Neural cell (in vitro differentiated cells): Measurements from ENCODE around the gene COL28A1. TPM values are rescaled to one million over a fixed set of nuclear protein-coding genes. Genes with fewer than 3 reads are reported as not detected.

ENCODE experiments used
- H2AFZ ChIP-seq: fragments of 200-600, 300-800 bp; sonication (generic), shearing (Covaris generic); 2 replicates; pipeline ENCODE4 v1.6.0; 2014; ENCODE audit warnings: low read depth, mild to moderate bottlenecking, antibody characterized with exemption, low read length, moderate library complexity
- H3F3A ChIP-seq: fragments of 200-600 bp; shearing (Covaris generic); 2 replicates; pipeline ENCODE4 v1.6.1; 2016; ENCODE audit warnings: mild to moderate bottlenecking, moderate library complexity, mixed read lengths, antibody characterized with exemption, low read length; ENCODE audit not compliant: insufficient read depth, poor library complexity, severe bottlenecking
- H3K27ac ChIP-seq: fragments of 200-600, 300-800 bp; sonication (generic), shearing (Covaris generic); 2 replicates; pipeline ENCODE4 v1.5.1; 2014; ENCODE audit warnings: mild to moderate bottlenecking, low read length, moderate library complexity
- H3K27me3 ChIP-seq: fragments of 300-800, 200-600 bp; sonication (generic), shearing (Covaris generic); 2 replicates; pipeline ENCODE4 v1.6.0; 2014; ENCODE audit warnings: mild to moderate bottlenecking, low read depth, low read length, moderate library complexity; ENCODE audit not compliant: insufficient read depth
- H3K36me3 ChIP-seq: fragments of 300-800, 200-600 bp; sonication (generic), shearing (Covaris generic); 2 replicates; pipeline ENCODE4 v1.5.1; 2014; ENCODE audit warnings: mild to moderate bottlenecking, antibody characterized with exemption, low read length, moderate library complexity; ENCODE audit not compliant: insufficient read depth
- H3K4me2 ChIP-seq: fragments of 300-800, 200-600 bp; sonication (generic), shearing (Covaris generic); 2 replicates; pipeline ENCODE4 v1.6.0; 2014; ENCODE audit warnings: mild to moderate bottlenecking, low read length
- H3K4me3 ChIP-seq: fragments of 300-800, 200-600 bp; sonication (generic), shearing (Covaris generic); 2 replicates; pipeline ENCODE4 v1.5.1; 2014; ENCODE audit warnings: mild to moderate bottlenecking, low read length, moderate library complexity
- H3K79me2 ChIP-seq: fragments of 200-600 bp; shearing (Covaris generic); replicated peaks from 2 replicates; pipeline ENCODE4 v1.6.0; 2014; ENCODE audit warnings: mild to moderate bottlenecking, low read length, moderate library complexity; ENCODE audit not compliant: insufficient read depth
- H3K9ac ChIP-seq: fragments of 300-800, 200-600 bp; sonication (generic), shearing (Covaris generic); 2 replicates; pipeline ENCODE4 v1.6.1; 2016; ENCODE audit warnings: mild to moderate bottlenecking, low read length, mixed read lengths
- H3K9me2 ChIP-seq: fragments of 200-600 bp; shearing (Covaris generic); 2 replicates; pipeline ENCODE4 v1.6.1; 2016; ENCODE audit warnings: mild to moderate bottlenecking, low read length, mixed read lengths; ENCODE audit not compliant: insufficient read depth
- H3K9me3 ChIP-seq: fragments of 200-600, 300-800 bp; sonication (generic), shearing (Covaris generic); 2 replicates; pipeline ENCODE4 v1.6.1; 2016; ENCODE audit warnings: mild to moderate bottlenecking, mixed run types, low read length, moderate library complexity, mixed read lengths
- H4K20me1 ChIP-seq: fragments of 200-600 bp; shearing (Covaris generic); 2 replicates; pipeline ENCODE4 v1.6.1; 2016; ENCODE audit warnings: mild to moderate bottlenecking, mixed run types; ENCODE audit not compliant: insufficient read depth
- CTCF ChIP-seq: fragments of 450-650 bp; IDR thresholded peaks from 2 replicates; pipeline ENCODE4 v1.5.1; 2014; ENCODE audit warnings: antibody characterized with exemption, mild to moderate bottlenecking, moderate library complexity; ENCODE audit not compliant: poor library complexity, severe bottlenecking
- EP300 ChIP-seq: fragments of 450-650 bp; conservative IDR thresholded peaks from 2 replicates; pipeline ENCODE4 v1.6.1; 2014; ENCODE audit warnings: antibody characterized with exemption, mild to moderate bottlenecking, moderate library complexity; ENCODE audit not compliant: poor library complexity, severe bottlenecking
- EZH2 ChIP-seq: fragments of 200-600, 300-800 bp; shearing (Covaris generic), sonication (generic); IDR thresholded peaks from 2 replicates; pipeline ENCODE4 v1.6.1; 2014; ENCODE audit warnings: antibody characterized with exemption, low read length, borderline replicate concordance, mild to moderate bottlenecking; ENCODE audit not compliant: insufficient read depth, poor library complexity, severe bottlenecking
- MXI1 ChIP-seq: fragments of 450-650 bp; conservative IDR thresholded peaks from 2 replicates; pipeline ENCODE4 v1.6.1; 2014; ENCODE audit warnings: antibody characterized with exemption, mild to moderate bottlenecking; ENCODE audit not compliant: poor library complexity, severe bottlenecking
- POLR2AphosphoS5 ChIP-seq: IDR thresholded peaks from 2 replicates; pipeline ENCODE4 v1.6.1; 2012
- RAD21 ChIP-seq: fragments of 450-650 bp; conservative IDR thresholded peaks from 2 replicates; pipeline ENCODE4 v1.6.1; 2014; ENCODE audit warnings: antibody characterized with exemption, mild to moderate bottlenecking, moderate library complexity
- REST ChIP-seq: IDR thresholded peaks from 2 replicates; pipeline ENCODE4 v1.6.1; 2012; ENCODE audit warnings: borderline replicate concordance
- SMC3 ChIP-seq: fragments of 450-650 bp; conservative IDR thresholded peaks from 2 replicates; pipeline ENCODE4 v1.6.1; 2014; ENCODE audit warnings: antibody characterized with exemption, mild to moderate bottlenecking, moderate library complexity; ENCODE audit not compliant: poor library complexity
- TAF1 ChIP-seq: IDR thresholded peaks from 2 replicates; pipeline ENCODE4 v1.6.1; 2012; ENCODE audit warnings: low read depth
- polyA plus RNA-seq: library from polyadenylated mRNA; depleted of rRNA; stranded (reverse); fragments of >200 nt; gene quantifications from 2 replicates; pipeline ENCODE4 v1.2.3, GENCODE V29; 2014

The COL28A1 gene
- polyA plus RNA-seq, 1 donor from 2014 or later, result 1.0 TPM

GRCh38 chr7:7505915-7506314 lies 29.8 kb downstream of the COL28A1 start:
- H3K27me3 ChIP-seq, result no peaks in the 10 kb centered on the region
- no peaks in the 10 kb centered on the region for H3K36me3 ChIP-seq
- no peaks in the 10 kb centered on the region for H4K20me1 ChIP-seq
- H3K27ac ChIP-seq, result no peak overlapping the region
- no peak overlapping the region for H3K9ac ChIP-seq
- H3K9me3 ChIP-seq, result no peaks in the 10 kb centered on the region
- TF ChIP-seq MXI1 (no peak), RAD21 (no peak), POLR2AphosphoS5 (no peak), SMC3 (no peak), EP300 (no peak), TAF1 (no peak)
- no peaks in the 10 kb centered on the region for H3K79me2 ChIP-seq
- no peak overlapping the region for H3K4me3 ChIP-seq
- H3K4me2 ChIP-seq, result no peak overlapping the region
- no peaks in the 10 kb centered on the region for H3F3A ChIP-seq
- H3K9me2 ChIP-seq, result no peaks in the 10 kb centered on the region
- H2AFZ ChIP-seq, result no peak overlapping the region

GRCh38 chr7:7504910-7505704 lies 30.6 kb downstream of the COL28A1 start:
- no peak for TF ChIP-seq POLR2AphosphoS5
- no peak for TF ChIP-seq CTCF
- TF ChIP-seq REST, result no peak
- no peak for TF ChIP-seq EP300
- TF ChIP-seq EZH2, result no peak
- TF ChIP-seq TAF1, result no peak
- no peak for TF ChIP-seq RAD21
- no peak for TF ChIP-seq MXI1
- no peak for TF ChIP-seq SMC3
- no peaks in the 10 kb centered on the region for H3K79me2 ChIP-seq
- H3K9me2 ChIP-seq, result no peaks in the 10 kb centered on the region
- no peaks in the 10 kb centered on the region for H3F3A ChIP-seq
- no peaks in the 10 kb centered on the region for H4K20me1 ChIP-seq
- no peaks in the 10 kb centered on the region for H3K27me3 ChIP-seq
- H3K4me3 ChIP-seq, result no peak overlapping the region
- no peak overlapping the region for H3K27ac ChIP-seq
- no peak overlapping the region for H3K4me2 ChIP-seq
- H3K9me3 ChIP-seq, result no peaks in the 10 kb centered on the region
- no peak overlapping the region for H2AFZ ChIP-seq
- no peaks in the 10 kb centered on the region for H3K36me3 ChIP-seq
- H3K9ac ChIP-seq, result no peak overlapping the region
